ENCODE data around the gene MAGI1. TPM values are rescaled to one million over a fixed set of nuclear protein-coding genes. Genes with fewer than 3 reads are reported as not detected.

Gene MAGI1
- total RNA-seq, 1 donor from 2014 or later, result 21.9 TPM

GRCh38 chr3:65314269-65314668 is 724.4 kb downstream of the MAGI1 start:
- Mint-ChIP-seq H3K4me3 (ENCODE audit: unreplicated experiment) (no peak overlapping the region), H3K27ac (ENCODE audit: unreplicated experiment) (no peak overlapping the region), H3K36me3 (ENCODE audit: unreplicated experiment) (no peaks in the 10 kb centered on the region), H3K9me3 (ENCODE audit: unreplicated experiment) (peaks cover 7% of the 10 kb centered on the region), H3K4me1 (ENCODE audit: unreplicated experiment) (no peaks in the 10 kb centered on the region), H3K27me3 (ENCODE audit: unreplicated experiment) (peaks cover 37% of the 10 kb centered on the region)
- no peak for TF ChIP-seq CTCF (IDR thresholded peaks at IDR 0.05)
- no peak for DNase-seq (ENCODE audit: extremely low spot score, unreplicated experiment)

- no peak for TF ChIP-seq CTCF (IDR thresholded peaks at IDR 0.05)
- peaks cover 41% of the 10 kb centered on the region for H3K27me3 Mint-ChIP-seq (ENCODE audit: unreplicated experiment)
- H3K9me3 Mint-ChIP-seq (ENCODE audit: unreplicated experiment), result peaks cover 7% of the 10 kb centered on the region
- H3K36me3 Mint-ChIP-seq (ENCODE audit: unreplicated experiment), result no peaks in the 10 kb centered on the region
- no peak overlapping the region for H3K27ac Mint-ChIP-seq (ENCODE audit: unreplicated experiment)
- H3K4me3 Mint-ChIP-seq (ENCODE audit: unreplicated experiment), result no peak overlapping the region
- no peaks in the 10 kb centered on the region for H3K4me1 Mint-ChIP-seq (ENCODE audit: unreplicated experiment)
- DNase-seq (ENCODE audit: extremely low spot score, unreplicated experiment), result no peak
Measured at GRCh38 chr3:65313666-65314065, 725.1 kb downstream of the MAGI1 start.

DNA sequence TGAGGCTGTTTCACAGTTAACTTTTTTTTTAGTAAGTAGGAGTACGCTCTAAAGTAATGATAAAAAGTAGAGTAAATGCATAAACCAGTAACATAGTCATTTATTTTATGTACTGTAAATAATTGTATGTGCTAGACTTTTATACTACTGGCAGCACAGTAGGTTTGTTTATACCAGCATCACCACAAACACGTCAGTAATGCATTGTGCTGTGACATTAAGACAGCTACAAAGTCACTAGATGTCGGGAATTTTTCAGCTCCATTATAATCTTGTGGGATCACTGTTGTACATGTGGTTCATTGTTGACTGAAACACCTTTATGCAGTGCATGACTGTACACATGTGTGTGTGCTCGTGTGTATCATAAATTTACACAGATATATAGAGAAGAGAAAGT is 732.9 kb downstream of the MAGI1 start:
- no peaks in the 10 kb centered on the region for H3K36me3 Mint-ChIP-seq (ENCODE audit: unreplicated experiment)
- H3K27ac Mint-ChIP-seq (ENCODE audit: unreplicated experiment), result no peak overlapping the region
- H3K27me3 Mint-ChIP-seq (ENCODE audit: unreplicated experiment), result peaks cover 24% of the 10 kb centered on the region
- DNase-seq (ENCODE audit: extremely low spot score, unreplicated experiment), result no peak
- H3K9me3 Mint-ChIP-seq (ENCODE audit: unreplicated experiment), result no peaks in the 10 kb centered on the region
- H3K4me1 Mint-ChIP-seq (ENCODE audit: unreplicated experiment), result no peaks in the 10 kb centered on the region
- no peak for TF ChIP-seq CTCF (IDR thresholded peaks at IDR 0.05)
- no peak overlapping the region for H3K4me3 Mint-ChIP-seq (ENCODE audit: unreplicated experiment)

Other genes starting within 250 kb of the MAGI1 start
- gene SLC25A26, start 182.1 kb upstream of the MAGI1 start, total RNA-seq, result 17.7 and 20.9 TPM in 2 replicates

Data from osteocyte (in vitro differentiated cells).